HG03571 (cell line): ENCODE data around the gene RABGGTA.

Source experiments
- ATAC-seq: cut with Tn5 transposase; IDR thresholded peaks from one replicate; pipeline ENCODE4 v1.9.1; 2021; ENCODE audit not compliant: unreplicated experiment

RABGGTA gene

GRCh38 chr14:24280797-24281460 is 9.5 kb upstream of the RABGGTA start:
- ATAC-seq = no peak

- peak; percentile 43 for ATAC-seq
Observed at GRCh38 chr14:24279301-24280186, 8.1 kb upstream of the RABGGTA start.

- ATAC-seq = no peak
Observed at GRCh38 chr14:24278424-24278823, 7.0 kb upstream of the RABGGTA start.

GRCh38 chr14:24277606-24278321 is 6.4 kb upstream of the RABGGTA start:
- no peak for ATAC-seq

- ATAC-seq = no peak
Observed at GRCh38 chr14:24277071-24277470, 5.7 kb upstream of the RABGGTA start.

- peak; percentile 33 for ATAC-seq
Observed at GRCh38 chr14:24274101-24274543, 2.7 kb upstream of the RABGGTA start.

GRCh38 chr14:24273422-24273998 is 2.1 kb upstream of the RABGGTA start:
- no peak for ATAC-seq

GRCh38 chr14:24272467-24272866 is 1.1 kb upstream of the RABGGTA start:
- no peak for ATAC-seq

- ATAC-seq = no peak
Observed at GRCh38 chr14:24271834-24272263, 452 bp upstream of the RABGGTA start.

GRCh38 chr14:24270537-24271133 is 762 bp downstream of the RABGGTA start:
- ATAC-seq = no peak

- no peak for ATAC-seq
Observed at GRCh38 chr14:24269910-24270536, 1.4 kb downstream of the RABGGTA start.

GRCh38 chr14:24269368-24269767 is 2.0 kb downstream of the RABGGTA start:
- ATAC-seq = no peak

GRCh38 chr14:24268225-24268624 is 3.2 kb downstream of the RABGGTA start:
- ATAC-seq = no peak

- no peak for ATAC-seq
Observed at GRCh38 chr14:24267516-24267915, 3.9 kb downstream of the RABGGTA start.

- ATAC-seq = no peak
Observed at GRCh38 chr14:24266344-24267244, 4.8 kb downstream of the RABGGTA start.

GRCh38 chr14:24264298-24264697 is 7.1 kb downstream of the RABGGTA start:
- ATAC-seq = no peak

- no peak for ATAC-seq
Observed at GRCh38 chr14:24263848-24264247, 7.5 kb downstream of the RABGGTA start.

- no peak for ATAC-seq
Observed at GRCh38 chr14:24262821-24263733, 8.3 kb downstream of the RABGGTA start, which contains the start of gene TGM1. TSS of gene TGM1 (minus strand) at chr14:24263177. CDS start at chr14:24262352, 825 bp downstream.
